ENCODE results near the gene IL22RA1. TPM values are rescaled to one million over a fixed set of nuclear protein-coding genes. Genes with fewer than 3 reads are reported as not detected.
A peak's percentile ranks its signal among the peaks of the same experiment; 100 is the strongest.

The IL22RA1 gene
- 1.7 and 2.1 TPM in 2 replicates for polyA plus RNA-seq (2011; rRNA removed)
- polyA plus RNA-seq (2012; cell fraction: cytosol; rRNA removed) = 2.4 and 2.5 TPM in 2 replicates
- polyA plus RNA-seq (2012; cell fraction: nucleus; rRNA removed) = 5.0 and 5.3 TPM in 2 replicates
- polyA plus RNA-seq (2017; fragmentation: RNase III; extraction: RNeasy Plus Mini Kit Qiagen cat#74134 plus additional on column Dnase treatment) = 1.2 to 1.5 TPM (median 1.4 TPM) in 3 replicates
- polyA minus RNA-seq (2011; rRNA and poly(A)+ RNA removed) = 1.6 and 2.0 TPM in 2 replicates

DNA sequence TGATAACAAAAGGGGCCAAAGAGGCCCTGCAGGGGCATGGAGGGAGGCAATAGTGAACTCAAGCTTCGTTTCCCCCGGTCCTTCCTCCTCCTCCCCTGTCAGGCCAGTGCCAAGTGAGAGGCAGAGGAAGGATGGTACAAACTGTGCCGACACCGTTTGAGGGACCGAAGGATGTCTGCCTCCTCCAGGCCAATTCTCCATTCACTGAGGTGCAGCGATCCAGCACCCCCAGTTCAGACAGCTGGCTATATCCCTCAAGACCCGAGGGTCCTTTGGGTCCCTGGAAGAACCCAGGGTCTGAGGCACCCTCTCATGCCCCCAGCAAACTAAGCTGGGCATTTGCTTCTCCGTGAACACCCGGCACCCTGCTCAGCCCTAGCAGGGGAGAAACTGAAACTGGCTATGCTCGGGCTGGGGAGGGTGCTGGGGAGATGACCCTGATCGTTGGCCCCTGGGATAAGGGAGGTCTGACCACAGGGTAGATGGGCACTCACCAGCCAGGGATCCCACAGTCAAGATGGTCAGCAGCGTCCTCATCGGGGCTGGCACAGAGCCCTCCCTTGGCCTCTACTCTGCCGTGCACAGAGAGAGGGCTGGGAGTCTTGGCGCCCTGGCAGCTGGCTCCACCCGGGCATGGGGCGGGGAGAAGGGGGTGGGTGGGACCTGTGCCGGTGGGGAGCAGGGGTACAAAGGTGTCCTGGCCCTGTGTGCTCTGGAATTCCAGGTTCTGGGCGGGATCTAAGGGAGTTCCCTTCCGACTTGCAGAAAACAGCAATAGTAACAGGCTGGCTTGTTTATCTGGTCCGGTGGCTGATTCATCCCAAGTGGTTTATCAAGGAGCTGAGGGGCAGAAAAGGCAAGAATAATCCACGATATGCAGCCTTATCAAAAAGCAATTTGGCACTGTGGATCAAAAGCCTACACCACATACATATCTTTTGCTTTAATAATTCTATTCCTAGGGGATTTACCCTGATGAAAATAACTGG, at the start of gene IL22RA1:
Gene IL22RA1, minus strand, starts transcription at position 595 of the 989 bp plus-strand sequence. Its CDS starts 58 bp downstream, at position 537.
- H3K9me3 ChIP-seq = no peaks in the 10 kb centered on the region
- TF ChIP-seq, protein P1, sequence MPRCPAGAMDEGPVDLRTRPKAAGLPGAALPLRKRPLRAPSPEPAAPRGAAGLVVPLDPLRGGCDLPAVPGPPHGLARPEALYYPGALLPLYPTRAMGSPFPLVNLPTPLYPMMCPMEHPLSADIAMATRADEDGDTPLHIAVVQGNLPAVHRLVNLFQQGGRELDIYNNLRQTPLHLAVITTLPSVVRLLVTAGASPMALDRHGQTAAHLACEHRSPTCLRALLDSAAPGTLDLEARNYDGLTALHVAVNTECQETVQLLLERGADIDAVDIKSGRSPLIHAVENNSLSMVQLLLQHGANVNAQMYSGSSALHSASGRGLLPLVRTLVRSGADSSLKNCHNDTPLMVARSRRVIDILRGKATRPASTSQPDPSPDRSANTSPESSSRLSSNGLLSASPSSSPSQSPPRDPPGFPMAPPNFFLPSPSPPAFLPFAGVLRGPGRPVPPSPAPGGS (IDR thresholded peaks at IDR 0.05) = no peak
- TF ChIP-seq POLR2A (IDR thresholded peaks at IDR 0.05; ENCODE audit: low read length) = peak; percentile 40
- ChIA-PET CTCF (interaction anchor here (1.3 to 2.0 kb wide), 2 partner anchors 37 to 73 kb away, joined by 4 read pairs; no protein-coding TSS in a partner anchor), POLR2A (no interaction called here)
- peak; percentile 17 to 40 for DNase-seq (ENCODE audit: low read depth in 1 of 2, low spot score in 1 of 2)
- peak within 1 kb of the TSS; percentile 73 to 84 for H3K27ac ChIP-seq
- FAIRE-seq = no peak
- 1% methylated on average over 14 of the region's 22 CpGs for WGBS (ENCODE audit: missing lambda C conversion rate)
- peak within 1 kb of the TSS; percentile 89 for H3K4me2 ChIP-seq
- H3K4me3 ChIP-seq = peak within 1 kb of the TSS; percentile 66
- H3K4me1 ChIP-seq = peaks cover 12% of the 10 kb centered on the region
- peak; percentile 91 to 93 for ATAC-seq

- peak overlapping the region; percentile 61 to 82 for H3K27ac ChIP-seq
- peak; percentile 79 to 86; a peak in 5 of 6 replicates for ATAC-seq
- peak; percentile 77 to 87 for DNase-seq (ENCODE audit: low read depth in 1 of 2, low spot score in 1 of 2)
- CTCF ChIA-PET = interaction anchor here (1.8 to 14.7 kb wide), 5 partner anchors 10 to 199 kb away, joined by 10 to 748 read pairs (median 15); no protein-coding TSS in a partner anchor
- FAIRE-seq = no peak
- 15% methylated on average over 5 of the region's 5 CpGs for WGBS (ENCODE audit: missing lambda C conversion rate)
- no peak overlapping the region for H3K4me3 ChIP-seq
- H3K4me1 ChIP-seq = peaks cover 33% of the 10 kb centered on the region
- H3K9me3 ChIP-seq = no peaks in the 10 kb centered on the region
- TF ChIP-seq MAX (IDR thresholded peaks at IDR 0.05) = peak; percentile 47
- no peak for TF ChIP-seq GATA3 (IDR thresholded peaks at IDR 0.05; ENCODE audit: borderline replicate concordance)
- TF ChIP-seq RFX5 (IDR thresholded peaks at IDR 0.05) = no peak
- TF ChIP-seq FOSL2 (IDR thresholded peaks at IDR 0.05) = peak; percentile 60
- TF ChIP-seq FOSL2 (CRISPR knock-in tag; IDR thresholded peaks at IDR 0.05) = peak; percentile 94
- TF ChIP-seq MAFK (IDR thresholded peaks at IDR 0.05; ENCODE audit: partially characterized antibody) = peak; percentile 21
- peak overlapping the region; percentile 5 for H3K4me2 ChIP-seq
- POLR2A ChIA-PET = no interaction called here
These were observed 48.9 kb upstream of the IL22RA1 start for GRCh38 chr1:24191860-24192259.

DNA sequence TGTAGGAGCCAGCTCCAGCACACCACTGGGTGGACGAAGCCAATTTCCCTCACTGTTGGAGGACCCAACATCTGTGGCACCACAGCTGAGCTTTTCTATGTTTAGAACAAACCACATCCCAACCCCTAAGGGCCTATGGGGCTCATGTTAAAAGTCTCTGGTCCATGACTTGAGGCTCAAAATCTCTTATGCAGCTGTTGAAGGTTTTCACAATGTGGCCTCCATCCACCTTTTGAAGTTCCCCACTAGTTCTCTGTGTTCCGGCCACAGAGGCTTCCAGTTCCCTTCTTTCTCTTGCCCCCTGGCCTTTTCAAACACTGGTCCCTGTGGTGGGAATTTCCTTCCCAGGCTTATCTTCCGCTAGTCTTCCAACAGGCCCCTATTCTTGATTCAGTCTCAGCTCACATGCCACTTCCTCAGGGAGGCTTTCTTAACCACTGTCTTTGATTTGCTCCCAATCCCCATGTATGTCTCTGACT, 48.1 kb upstream of the IL22RA1 start:
- no peak for DNase-seq (ENCODE audit: low read depth in 1 of 2, low spot score in 1 of 2)
- 98% methylated on average over 3 of the region's 3 CpGs for WGBS (ENCODE audit: missing lambda C conversion rate)
- H3K9me3 ChIP-seq = no peaks in the 10 kb centered on the region
- peak overlapping the region; percentile 50 to 82 for H3K27ac ChIP-seq
- no peak for FAIRE-seq
- CTCF ChIA-PET = interaction anchor here (1.7 to 14.7 kb wide), 4 partner anchors 7 to 199 kb away, joined by 9 to 748 read pairs (median 20); no protein-coding TSS in a partner anchor
- TF ChIP-seq SREBF2 (IDR thresholded peaks at IDR 0.05) (no peak), HES2 (IDR thresholded peaks at IDR 0.05) (no peak), MYC (IDR thresholded peaks at IDR 0.05; ENCODE audit: borderline replicate concordance, low read length) (no peak)
- TF ChIP-seq, protein P2, sequence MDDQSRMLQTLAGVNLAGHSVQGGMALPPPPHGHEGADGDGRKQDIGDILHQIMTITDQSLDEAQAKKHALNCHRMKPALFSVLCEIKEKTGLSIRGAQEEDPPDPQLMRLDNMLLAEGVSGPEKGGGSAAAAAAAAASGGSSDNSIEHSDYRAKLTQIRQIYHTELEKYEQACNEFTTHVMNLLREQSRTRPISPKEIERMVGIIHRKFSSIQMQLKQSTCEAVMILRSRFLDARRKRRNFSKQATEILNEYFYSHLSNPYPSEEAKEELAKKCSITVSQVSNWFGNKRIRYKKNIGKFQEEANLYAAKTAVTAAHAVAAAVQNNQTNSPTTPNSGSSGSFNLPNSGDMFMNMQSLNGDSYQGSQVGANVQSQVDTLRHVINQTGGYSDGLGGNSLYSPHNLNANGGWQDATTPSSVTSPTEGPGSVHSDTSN (IDR thresholded peaks at IDR 0.05) = no peak
- H3K4me3 ChIP-seq = no peak overlapping the region
- no peak for ATAC-seq
- H3K4me2 ChIP-seq = peak overlapping the region; percentile 5; the same call in 1 of the 3 replicates
- peaks cover 33% of the 10 kb centered on the region for H3K4me1 ChIP-seq
- POLR2A ChIA-PET = no interaction called here

- Histone ChIP-seq H3K27ac (peak overlapping the region in 1 of 2 experiments; percentile 82; a peak in 2 of 6 replicates), H3K4me2 (no peak overlapping the region), H3K4me3 (no peak overlapping the region), H3K4me1 (peaks cover 33% of the 10 kb centered on the region), H3K9me3 (no peaks in the 10 kb centered on the region)
- TF ChIP-seq TP53 (CRISPR knock-in tag; IDR thresholded peaks at IDR 0.05) (no peak), FOSL2 (IDR thresholded peaks at IDR 0.05) (no peak), FOSL2 (CRISPR knock-in tag; IDR thresholded peaks at IDR 0.05) (no peak), TFCP2L1 (CRISPR knock-in tag; IDR thresholded peaks at IDR 0.05) (no peak), BHLHE40 (IDR thresholded peaks at IDR 0.05; ENCODE audit: low read depth, low read length) (no peak), ATOH8 (CRISPR knock-in tag; IDR thresholded peaks at IDR 0.05; ENCODE audit: low read depth) (no peak), ESRRA (IDR thresholded peaks at IDR 0.05; ENCODE audit: borderline replicate concordance, low read length) (no peak), NR3C1 (IDR thresholded peaks at IDR 0.05) (no peak)
- TF ChIP-seq, protein P2 (IDR thresholded peaks at IDR 0.05) = no peak
- TF ChIP-seq, protein P3, sequence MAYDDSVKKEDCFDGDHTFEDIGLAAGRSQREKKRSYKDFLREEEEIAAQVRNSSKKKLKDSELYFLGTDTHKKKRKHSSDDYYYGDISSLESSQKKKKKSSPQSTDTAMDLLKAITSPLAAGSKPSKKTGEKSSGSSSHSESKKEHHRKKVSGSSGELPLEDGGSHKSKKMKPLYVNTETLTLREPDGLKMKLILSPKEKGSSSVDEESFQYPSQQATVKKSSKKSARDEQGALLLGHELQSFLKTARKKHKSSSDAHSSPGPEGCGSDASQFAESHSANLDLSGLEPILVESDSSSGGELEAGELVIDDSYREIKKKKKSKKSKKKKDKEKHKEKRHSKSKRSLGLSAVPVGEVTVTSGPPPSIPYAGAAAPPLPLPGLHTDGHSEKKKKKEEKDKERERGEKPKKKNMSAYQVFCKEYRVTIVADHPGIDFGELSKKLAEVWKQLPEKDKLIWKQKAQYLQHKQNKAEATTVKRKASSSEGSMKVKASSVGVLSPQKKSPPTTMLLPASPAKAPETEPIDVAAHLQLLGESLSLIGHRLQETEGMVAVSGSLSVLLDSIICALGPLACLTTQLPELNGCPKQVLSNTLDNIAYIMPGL (CRISPR knock-in tag; IDR thresholded peaks at IDR 0.05; ENCODE audit: borderline replicate concordance) = no peak
- ATAC-seq = no peak
- WGBS (ENCODE audit: missing lambda C conversion rate) = 90% methylated on average over 7 of the region's 7 CpGs
- POLR2A ChIA-PET = no interaction called here
- CTCF ChIA-PET = interaction anchor here (1.7 to 14.7 kb wide), 5 partner anchors 9 to 201 kb away, joined by 6 to 748 read pairs (median 10); no protein-coding TSS in a partner anchor
- no peak for FAIRE-seq
- DNase-seq (ENCODE audit: low read depth in 1 of 2, low spot score in 1 of 2) = no peak
These were observed 46.6 kb upstream of the IL22RA1 start for GRCh38 chr1:24189528-24189927.

Measured in A549 (cell line).